Activated naive CD4-positive, alpha-beta T cell treated with anti-CD3 and anti-CD28 coated beads for 36 hours (primary cell): ENCODE data around the gene APOL1. TPM values are rescaled to one million over a fixed set of nuclear protein-coding genes. Genes with fewer than 3 reads are reported as not detected.
"Not testable (repeated sequence)": the region's sequence is repeated elsewhere in the genome, so short reads cannot be mapped to it uniquely, and the experiment has no call there.

Experiments used
- CTCF ChIA-PET: fragments of 350-600 bp; sonication (Branson Sonifier 250); formaldehyde crosslinking; loops from one replicate; lab custom pipeline; 2021; ENCODE audit warnings: antibody characterized with exemption; lab: Charles Lee
- DNase-seq: peaks from one replicate; pipeline ENCODE4 v3.0.0-alpha.2; 2020
- H3K27ac Mint-ChIP-seq: one replicate; pipeline ENCODE4 v1.8.0; 2021; ENCODE audit warnings: mild to moderate bottlenecking, mixed read lengths
- H3K27me3 Mint-ChIP-seq: one replicate; pipeline ENCODE4 v1.8.0; 2021; ENCODE audit warnings: low read depth, mixed read lengths
- H3K36me3 Mint-ChIP-seq: one replicate; pipeline ENCODE4 v1.8.0; 2021; ENCODE audit warnings: low read depth, mixed read lengths
- H3K4me1 Mint-ChIP-seq: one replicate; pipeline ENCODE4 v1.8.0; 2021; ENCODE audit warnings: low read depth, mixed read lengths
- H3K4me3 Mint-ChIP-seq: one replicate; pipeline ENCODE4 v1.8.0; 2021; ENCODE audit warnings: mild to moderate bottlenecking, moderate library complexity, mixed read lengths
- H3K9me3 Mint-ChIP-seq: one replicate; pipeline ENCODE4 v1.8.0; 2021; ENCODE audit warnings: mixed read lengths
- intact Hi-C: fragments of 100-400 bp; cut with micrococcal nuclease; formaldehyde crosslinking; loops from one replicate; pipeline ENCODE4 v1.15.1; 2023
- total RNA-seq, 2 experiments: library from RNA; stranded (reverse); gene quantifications; one replicate each; pipeline ENCODE4 v1.2.3, GENCODE V29; 2021

APOL1 gene
- total RNA-seq, 2 experiments from 2014 or later: 17.4 to 22.0 TPM

DNA sequence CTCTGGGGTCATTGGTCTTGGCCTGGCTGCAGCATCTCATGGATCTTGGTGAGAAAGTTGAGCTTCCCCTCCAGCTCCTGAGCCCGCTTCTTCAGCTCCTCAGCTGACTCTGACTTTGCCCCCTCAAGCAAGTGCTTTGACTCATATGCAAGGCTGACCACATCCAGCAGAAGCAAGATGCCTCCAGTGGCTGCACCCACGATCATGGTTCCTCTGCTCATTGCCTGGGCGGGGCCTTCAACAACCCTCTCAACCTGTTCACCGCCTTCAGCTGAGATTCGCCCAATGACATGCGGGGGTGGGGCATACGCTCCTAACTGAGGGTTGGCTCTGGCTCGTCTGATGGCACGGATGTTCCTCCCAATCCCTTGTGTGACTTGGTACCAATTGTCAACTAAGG lies 25.5 kb upstream of the APOL1 start:
- H3K4me3 Mint-ChIP-seq: no peak overlapping the region
- intact Hi-C loops: no loop called here
- no peak for DNase-seq
- CTCF ChIA-PET: interaction anchor here (0.8 to 1.2 kb wide), 3 partner anchors 21 to 243 kb away, joined by 3 to 4 read pairs (median 4); no protein-coding TSS in a partner anchor
- H3K36me3 Mint-ChIP-seq: peaks cover 36% of the 10 kb centered on the region
- no peak overlapping the region for H3K27ac Mint-ChIP-seq
- no peaks in the 10 kb centered on the region for H3K9me3 Mint-ChIP-seq
- H3K27me3 Mint-ChIP-seq: no peaks in the 10 kb centered on the region
- peaks cover 7% of the 10 kb centered on the region for H3K4me1 Mint-ChIP-seq

DNA sequence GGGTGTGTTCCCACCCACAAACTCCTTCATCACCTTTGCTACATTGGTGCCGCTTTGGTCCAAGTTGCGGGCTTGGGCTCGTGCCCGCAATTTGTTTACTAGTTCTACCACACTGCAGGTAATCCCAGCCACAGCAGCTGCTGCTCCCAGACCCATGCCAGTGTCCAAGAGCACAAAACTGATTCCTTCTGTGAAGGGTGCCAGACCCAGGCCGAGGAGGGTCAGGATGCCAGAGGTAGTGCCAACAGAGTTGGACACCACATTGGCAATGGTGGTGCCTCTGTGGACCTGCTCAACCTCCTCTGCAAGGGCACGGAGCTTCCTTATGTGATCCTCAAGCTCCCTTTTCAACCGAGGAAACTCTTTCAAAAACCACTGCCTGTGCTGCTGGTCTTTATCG lies 25.1 kb upstream of the APOL1 start:
- Mint-ChIP-seq H3K4me3 (no peak overlapping the region), H3K27me3 (no peaks in the 10 kb centered on the region), H3K4me1 (peaks cover 7% of the 10 kb centered on the region), H3K27ac (no peak overlapping the region), H3K9me3 (no peaks in the 10 kb centered on the region), H3K36me3 (peaks cover 38% of the 10 kb centered on the region)
- intact Hi-C loops: no loop called here
- no peak for DNase-seq
- CTCF ChIA-PET: interaction anchor here (0.8 to 1.2 kb wide), 3 partner anchors 21 to 243 kb away, joined by 3 to 4 read pairs (median 4); no protein-coding TSS in a partner anchor

DNA sequence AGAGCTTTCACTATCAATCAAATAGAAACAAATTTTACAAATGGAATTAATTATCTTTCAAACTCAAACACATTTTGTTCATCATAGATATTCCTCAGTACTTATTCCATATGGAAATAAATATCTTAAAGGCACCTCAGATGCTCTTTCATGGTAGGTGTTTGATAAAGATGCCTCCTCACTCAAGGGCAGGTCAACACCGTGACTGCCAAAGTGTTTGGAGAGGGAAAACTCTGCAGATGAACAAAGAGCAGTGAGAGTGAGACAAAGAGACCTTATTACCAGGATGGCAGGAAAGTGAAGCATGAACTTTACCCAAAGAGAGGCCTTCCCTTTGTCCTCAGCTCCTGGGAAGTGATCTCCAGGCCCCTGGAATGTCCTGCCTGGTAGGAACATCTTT lies 24.6 kb upstream of the APOL1 start:
- H3K36me3 Mint-ChIP-seq: peaks cover 43% of the 10 kb centered on the region
- H3K9me3 Mint-ChIP-seq, H3K27me3 Mint-ChIP-seq, H3K27ac Mint-ChIP-seq, DNase-seq, intact Hi-C loops, H3K4me1 Mint-ChIP-seq, H3K4me3 Mint-ChIP-seq: not testable (repeated sequence)
- CTCF ChIA-PET: interaction anchor here (1.2 kb wide), 1 partner anchor 51 kb away, joined by 4 read pairs; no protein-coding TSS in a partner anchor

DNA sequence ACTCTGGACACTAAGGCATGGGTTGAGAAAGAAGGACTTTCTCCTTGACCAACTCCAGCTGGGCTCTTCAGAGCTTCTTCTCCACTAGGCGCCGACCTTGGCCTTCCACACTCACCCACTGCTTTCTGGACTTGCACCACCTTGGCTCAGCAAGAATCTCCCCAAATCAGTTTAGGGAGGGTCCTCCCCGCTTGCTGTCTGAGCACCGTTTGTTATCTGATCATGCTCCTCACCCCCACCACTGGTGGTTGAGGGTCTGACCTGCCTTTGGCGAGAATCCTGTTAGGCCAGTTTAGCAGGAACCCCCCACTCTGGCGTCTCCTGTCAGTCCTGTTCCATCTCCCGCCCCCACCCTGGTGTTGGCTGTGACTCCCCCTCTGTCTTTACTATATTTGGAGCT lies 24.0 kb upstream of the APOL1 start:
- H3K27ac Mint-ChIP-seq: no peak overlapping the region
- peaks cover 8% of the 10 kb centered on the region for H3K4me1 Mint-ChIP-seq
- intact Hi-C loops: no loop called here
- no peak overlapping the region for H3K4me3 Mint-ChIP-seq
- H3K9me3 Mint-ChIP-seq: no peaks in the 10 kb centered on the region
- H3K27me3 Mint-ChIP-seq: no peaks in the 10 kb centered on the region
- peaks cover 47% of the 10 kb centered on the region for H3K36me3 Mint-ChIP-seq
- CTCF ChIA-PET: no interaction called here
- no peak for DNase-seq

DNA sequence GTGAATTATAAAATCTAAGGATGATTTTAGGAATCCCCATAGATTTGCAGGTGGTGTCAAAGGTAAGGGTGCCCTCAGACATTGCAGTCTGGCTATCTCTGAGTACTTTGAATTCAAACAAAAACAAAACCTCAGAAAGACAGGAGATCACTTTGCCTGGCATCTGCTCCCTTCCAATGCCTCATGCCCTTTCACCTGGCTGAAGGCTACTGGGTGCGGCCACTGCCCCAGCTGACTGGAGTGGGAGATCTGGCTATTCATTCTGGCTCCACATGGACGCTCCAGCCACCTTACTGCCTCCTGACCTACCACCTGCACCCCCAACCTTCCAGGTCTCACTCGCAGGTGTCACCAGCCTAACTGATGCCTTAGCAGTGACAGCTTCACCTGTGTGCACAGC lies 23.3 kb upstream of the APOL1 start:
- H3K9me3 Mint-ChIP-seq, DNase-seq, H3K27ac Mint-ChIP-seq, H3K4me3 Mint-ChIP-seq, intact Hi-C loops, H3K27me3 Mint-ChIP-seq: not testable (repeated sequence)
- peaks cover 10% of the 10 kb centered on the region for H3K4me1 Mint-ChIP-seq
- CTCF ChIA-PET: interaction anchor here (0.6 kb wide), 1 partner anchor 52 kb away, joined by 3 read pairs; no protein-coding TSS in a partner anchor
- peaks cover 50% of the 10 kb centered on the region for H3K36me3 Mint-ChIP-seq

DNA sequence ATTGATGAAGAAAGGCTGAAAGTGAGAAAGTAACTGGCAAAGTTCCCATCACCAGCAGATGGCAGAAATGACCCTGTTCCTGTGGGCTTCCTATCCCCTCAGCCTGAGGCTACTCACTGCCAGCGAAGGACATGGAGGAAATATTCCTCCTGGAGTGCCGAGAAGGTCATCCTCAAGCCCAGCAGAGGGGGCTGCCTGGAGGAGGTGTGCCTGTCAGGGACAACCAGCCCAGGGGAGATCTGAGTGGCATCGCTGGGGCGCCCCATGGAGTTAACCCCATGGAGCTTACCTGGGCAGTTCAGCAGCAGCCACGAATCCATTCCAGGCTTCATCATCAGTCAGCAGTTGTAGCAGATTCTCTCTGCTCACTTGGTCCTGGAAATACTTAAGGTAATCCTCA lies 21.9 kb upstream of the APOL1 start:
- CTCF ChIA-PET, DNase-seq, H3K27me3 Mint-ChIP-seq, H3K4me3 Mint-ChIP-seq, intact Hi-C loops, H3K9me3 Mint-ChIP-seq, H3K27ac Mint-ChIP-seq: not testable (repeated sequence)
- H3K4me1 Mint-ChIP-seq: peaks cover 24% of the 10 kb centered on the region
- peaks cover 64% of the 10 kb centered on the region for H3K36me3 Mint-ChIP-seq

DNA sequence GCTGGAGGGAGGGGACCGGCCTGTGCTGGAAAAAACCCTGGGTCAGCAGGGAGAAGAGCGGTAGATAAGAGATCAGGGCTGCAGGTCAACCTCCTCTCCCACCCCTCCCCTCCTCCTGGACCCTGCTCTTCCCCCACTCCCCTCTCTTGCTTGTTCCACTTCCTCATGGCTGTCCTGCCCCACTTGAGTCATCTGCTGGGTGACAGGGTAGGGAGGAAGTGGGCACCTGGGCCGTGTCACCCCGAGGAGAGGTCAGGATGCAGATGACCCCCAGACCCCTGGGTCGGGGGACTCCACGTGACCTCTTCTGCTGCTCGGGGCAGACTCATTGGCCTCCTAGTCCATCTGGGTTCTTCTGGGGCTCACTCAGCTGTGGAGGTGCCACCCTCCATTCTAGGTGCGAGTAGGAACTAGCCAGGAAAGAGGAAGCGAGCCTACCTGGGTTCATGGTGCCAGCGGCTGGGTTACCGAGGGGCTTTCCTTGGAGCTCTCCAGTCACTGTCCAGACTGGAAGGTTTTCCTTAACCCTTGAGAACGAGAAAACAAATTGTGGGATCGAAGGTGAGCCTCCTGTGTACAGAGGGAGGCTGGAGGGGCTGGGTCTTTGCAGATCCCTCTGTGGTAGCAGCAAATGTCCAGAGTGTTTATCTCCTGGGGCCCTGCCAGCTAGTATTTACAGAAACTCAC lies 20.1 kb upstream of the APOL1 start:
- Mint-ChIP-seq H3K27ac (no peak overlapping the region), H3K36me3 (peaks cover 67% of the 10 kb centered on the region), H3K4me3 (no peak overlapping the region), H3K4me1 (peaks cover 42% of the 10 kb centered on the region), H3K9me3 (no peaks in the 10 kb centered on the region), H3K27me3 (no peaks in the 10 kb centered on the region)
- DNase-seq: no peak
- intact Hi-C loops: no loop called here
- CTCF ChIA-PET: no interaction called here

DNA sequence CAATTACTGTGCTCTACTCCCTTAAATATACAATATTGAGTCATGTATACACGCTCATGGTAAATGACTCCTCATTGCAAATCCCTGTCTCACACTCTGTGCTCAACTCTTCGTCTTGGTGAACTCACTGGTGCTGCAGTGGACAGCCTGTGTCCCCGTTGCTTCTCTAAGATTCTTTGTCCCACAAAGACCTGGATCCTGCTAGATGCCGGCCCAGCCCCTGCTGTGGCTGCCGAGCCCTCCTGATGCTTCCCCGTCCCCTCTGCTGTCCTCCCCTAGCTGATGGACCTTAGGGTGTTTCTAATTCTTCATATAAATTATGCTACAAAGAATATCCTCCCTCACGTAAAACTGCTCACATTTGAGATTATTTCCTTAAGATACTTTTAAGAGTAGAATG lies 19.1 kb upstream of the APOL1 start:
- CTCF ChIA-PET: no interaction called here
- peaks cover 47% of the 10 kb centered on the region for H3K4me1 Mint-ChIP-seq
- no peak for DNase-seq
- intact Hi-C loops: no loop called here
- H3K27me3 Mint-ChIP-seq: no peaks in the 10 kb centered on the region
- peaks cover 68% of the 10 kb centered on the region for H3K36me3 Mint-ChIP-seq
- no peaks in the 10 kb centered on the region for H3K9me3 Mint-ChIP-seq
- no peak overlapping the region for H3K4me3 Mint-ChIP-seq
- no peak overlapping the region for H3K27ac Mint-ChIP-seq

DNA sequence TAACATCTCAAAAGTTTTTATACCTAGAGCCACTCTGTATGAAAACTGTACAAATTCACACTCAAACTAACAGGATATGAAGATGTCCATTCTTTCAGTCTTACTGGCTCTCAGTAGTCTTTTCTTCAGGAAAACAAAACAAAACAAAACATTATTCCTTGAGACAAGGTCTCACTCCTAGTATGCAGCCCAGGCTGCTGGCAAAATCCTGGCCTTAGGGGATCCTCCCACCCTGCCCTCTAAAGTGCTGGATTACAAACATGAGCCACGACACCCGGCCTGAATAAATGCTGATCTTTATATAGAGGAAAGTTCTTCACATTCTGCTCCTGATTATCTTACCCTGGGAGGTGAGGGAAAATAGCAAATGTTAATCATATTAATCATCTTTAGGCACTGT lies 18.7 kb upstream of the APOL1 start:
- Mint-ChIP-seq H3K4me3 (no peak overlapping the region), H3K4me1 (peaks cover 47% of the 10 kb centered on the region), H3K9me3 (no peaks in the 10 kb centered on the region), H3K27ac (peak overlapping the region; percentile 61), H3K36me3 (peaks cover 65% of the 10 kb centered on the region), H3K27me3 (no peaks in the 10 kb centered on the region)
- CTCF ChIA-PET: no interaction called here
- DNase-seq: no peak
- intact Hi-C loops: no loop called here

DNA sequence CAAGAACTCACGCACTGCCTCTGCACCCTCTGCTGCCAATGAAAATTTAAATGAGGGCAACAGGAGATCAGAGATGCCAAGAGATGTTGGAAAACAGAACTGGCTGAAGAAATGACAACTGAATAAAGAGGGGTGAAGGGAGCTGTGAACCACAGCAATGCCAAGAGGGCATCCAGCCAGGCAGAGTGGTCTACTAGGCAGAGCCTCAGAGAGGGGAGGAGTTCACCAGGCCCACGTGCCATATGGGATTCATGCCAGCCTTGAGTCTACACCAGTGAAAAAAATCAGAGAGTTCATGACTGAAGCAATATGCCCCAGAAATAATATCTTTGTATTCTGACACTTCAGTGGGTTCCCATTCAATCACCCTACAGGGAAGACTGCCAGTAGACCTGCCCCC lies 18.0 kb upstream of the APOL1 start:
- Mint-ChIP-seq H3K9me3 (no peaks in the 10 kb centered on the region), H3K4me1 (peaks cover 52% of the 10 kb centered on the region), H3K27ac (peak overlapping the region; percentile 44), H3K27me3 (no peaks in the 10 kb centered on the region), H3K36me3 (peaks cover 63% of the 10 kb centered on the region), H3K4me3 (no peak overlapping the region)
- intact Hi-C loops: loop anchor here (5.0 kb wide), 4 partner anchors 38 to 247 kb away; partner anchors contain the start of gene TXN2
- CTCF ChIA-PET: interaction anchor here (0.6 kb wide), 1 partner anchor 28 kb away, joined by 4 read pairs; no protein-coding TSS in a partner anchor
- DNase-seq: no peak

DNA sequence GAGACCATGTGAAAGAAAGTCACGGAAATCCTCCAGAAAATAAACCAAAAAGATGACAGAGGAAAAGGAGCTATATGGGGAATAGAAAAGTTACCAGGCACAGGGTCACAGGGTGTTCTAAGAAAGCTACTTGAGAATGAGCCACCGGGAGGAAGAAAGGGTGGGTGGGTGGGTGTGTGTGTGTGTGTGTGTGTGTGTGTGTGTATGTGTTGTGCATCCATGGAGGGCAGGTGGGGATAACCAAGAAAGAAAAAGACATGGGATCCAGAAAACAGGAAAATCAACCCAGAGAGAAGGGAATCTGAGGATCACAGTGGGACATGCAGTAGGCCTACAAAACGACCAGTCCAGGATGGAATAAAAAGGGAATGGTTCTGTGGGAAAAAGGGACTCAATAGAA lies 17.3 kb upstream of the APOL1 start:
- H3K9me3 Mint-ChIP-seq: no peaks in the 10 kb centered on the region
- DNase-seq: no peak
- no peaks in the 10 kb centered on the region for H3K27me3 Mint-ChIP-seq
- intact Hi-C loops: loop anchor here (5.0 kb wide), 4 partner anchors 38 to 247 kb away; partner anchors contain the start of gene TXN2
- peaks cover 53% of the 10 kb centered on the region for H3K4me1 Mint-ChIP-seq
- H3K27ac Mint-ChIP-seq: peak overlapping the region; percentile 44
- CTCF ChIA-PET: interaction anchor here (0.6 to 1.0 kb wide), 2 partner anchors 28 to 251 kb away, joined by 4 read pairs; no protein-coding TSS in a partner anchor
- H3K4me3 Mint-ChIP-seq: peak overlapping the region; percentile 35
- peaks cover 60% of the 10 kb centered on the region for H3K36me3 Mint-ChIP-seq

DNA sequence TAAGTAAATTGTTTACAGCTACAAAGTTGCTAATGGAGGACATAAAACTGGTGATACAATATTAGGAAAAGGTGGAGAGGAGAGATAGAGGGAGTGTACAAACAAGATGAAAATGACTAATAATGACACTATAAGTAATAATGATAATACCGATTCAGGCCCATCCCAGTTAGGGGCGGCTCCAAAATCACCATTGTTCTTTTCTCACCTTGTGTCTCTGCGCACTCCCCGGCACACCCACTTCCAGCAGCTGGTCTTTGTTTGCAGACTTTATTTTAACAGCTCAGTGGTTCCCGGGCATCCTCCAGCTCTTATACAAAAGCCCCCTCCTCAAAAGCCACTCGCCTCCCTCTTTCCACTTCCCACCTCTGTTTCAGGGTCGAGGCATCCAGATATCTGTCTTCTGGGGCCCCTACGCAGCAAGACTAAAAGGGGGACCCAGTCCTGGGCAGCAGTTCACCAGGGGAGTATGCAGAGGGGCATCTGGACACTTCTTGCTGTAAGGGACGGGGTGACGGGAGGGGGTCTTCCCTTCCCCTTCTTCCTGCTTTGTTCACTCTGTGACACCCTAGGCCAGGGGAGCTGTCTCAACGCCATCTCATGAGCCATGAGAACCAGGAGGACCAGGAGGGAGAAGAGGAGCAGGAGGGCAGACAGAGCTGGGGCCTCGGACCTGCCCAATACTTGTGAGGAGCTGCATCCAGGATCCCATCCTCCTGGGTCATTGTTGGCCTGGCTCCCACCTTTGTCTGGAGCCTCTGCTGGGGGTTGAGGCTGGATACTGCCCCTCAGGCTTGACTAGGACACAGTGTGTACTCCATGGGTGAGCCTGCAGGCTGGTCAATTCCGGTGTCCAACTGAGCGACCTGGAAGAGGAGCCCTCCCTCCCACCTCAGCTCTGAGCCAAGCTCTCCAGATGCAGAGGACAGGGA lies 16.3 kb upstream of the APOL1 start:
- intact Hi-C loops: loop anchor here (5.0 kb wide), 4 partner anchors 39 to 246 kb away; partner anchors contain the start of gene TXN2
- peaks cover 50% of the 10 kb centered on the region for H3K36me3 Mint-ChIP-seq

More for the DNA sequence above, 16.3 kb upstream of the APOL1 start:
- no peak for DNase-seq
- Mint-ChIP-seq H3K4me1 (peaks cover 53% of the 10 kb centered on the region), H3K27ac (peak overlapping the region; percentile 15), H3K27me3 (no peaks in the 10 kb centered on the region), H3K9me3 (no peaks in the 10 kb centered on the region), H3K4me3 (peak overlapping the region; percentile 98)
- CTCF ChIA-PET: interaction anchor here (0.7 to 2.9 kb wide), 5 partner anchors 15 to 250 kb away, joined by 3 to 12 read pairs (median 3); no protein-coding TSS in a partner anchor
